KG1 (cell line): ENCODE measurements around the gene ERC2.

ENCODE experiments used
- DNase-seq: peaks from one replicate; lab custom pipeline; 2025; lab: John Stamatoyannopoulos, UW

ERC2 gene

GRCh38 chr3:55490276-55490913 is 977.9 kb downstream of the ERC2 start:
- no peak for DNase-seq

- no peak for DNase-seq
These were observed 978.5 kb downstream of the ERC2 start for GRCh38 chr3:55489798-55490132.

GRCh38 chr3:55488398-55489055 is 979.7 kb downstream of the ERC2 start:
- no peak for DNase-seq

GRCh38 chr3:55487381-55488241 is 980.7 kb downstream of the ERC2 start:
- no peak for DNase-seq

GRCh38 chr3:55486857-55487380 is 981.3 kb downstream of the ERC2 start, which contains the start of gene WNT5A:
Gene WNT5A (minus strand): TSS chr3:55487306. CDS start chr3:55486985, 321 bp downstream.
- DNase-seq: no peak

GRCh38 chr3:55486101-55486856 is 982.0 kb downstream of the ERC2 start:
- DNase-seq: no peak

GRCh38 chr3:55484801-55485791 is 983.2 kb downstream of the ERC2 start:
- no peak for DNase-seq

GRCh38 chr3:55484191-55484689 is 984.0 kb downstream of the ERC2 start:
- DNase-seq: no peak

GRCh38 chr3:55483196-55484095 is 984.8 kb downstream of the ERC2 start:
- no peak for DNase-seq

- no peak for DNase-seq
These were observed 985.6 kb downstream of the ERC2 start for GRCh38 chr3:55482496-55483195.

- DNase-seq: no peak
These were observed 986.3 kb downstream of the ERC2 start for GRCh38 chr3:55481744-55482495.

- DNase-seq: no peak
These were observed 987.1 kb downstream of the ERC2 start for GRCh38 chr3:55480911-55481743.

- DNase-seq: no peak
These were observed 990.7 kb downstream of the ERC2 start for GRCh38 chr3:55477306-55478303.

GRCh38 chr3:55476515-55476914 is 991.8 kb downstream of the ERC2 start:
- no peak for DNase-seq

GRCh38 chr3:55474213-55474632 is 994.0 kb downstream of the ERC2 start:
- DNase-seq: no peak

- DNase-seq: no peak
These were observed 994.5 kb downstream of the ERC2 start for GRCh38 chr3:55473788-55474187.
